NCI-H1092 (cell line): ENCODE measurements around the gene MAPK9.

ENCODE experiments used
- DNase-seq: peaks from one replicate; lab custom pipeline; 2025; lab: John Stamatoyannopoulos, UW

Gene MAPK9

GRCh38 chr5:180294913-180295555 is 3.2 kb upstream of the MAPK9 start:
- no peak for DNase-seq

GRCh38 chr5:180294411-180294810 is 2.5 kb upstream of the MAPK9 start:
- no peak for DNase-seq

- DNase-seq, result no peak
Observed at GRCh38 chr5:180291234-180291940, 496 bp downstream of the MAPK9 start.

- no peak for DNase-seq
Observed at GRCh38 chr5:180290568-180291233, 1.2 kb downstream of the MAPK9 start.

GRCh38 chr5:180289966-180290365 is 1.9 kb downstream of the MAPK9 start:
- no peak for DNase-seq

GRCh38 chr5:180289433-180289832 is 2.5 kb downstream of the MAPK9 start:
- no peak for DNase-seq

GRCh38 chr5:180287868-180288267 is 4.0 kb downstream of the MAPK9 start:
- no peak for DNase-seq

GRCh38 chr5:180287404-180287803 is 4.5 kb downstream of the MAPK9 start:
- DNase-seq, result no peak

GRCh38 chr5:180284149-180284548 is 7.7 kb downstream of the MAPK9 start:
- no peak for DNase-seq

GRCh38 chr5:180283026-180283615 is 8.8 kb downstream of the MAPK9 start:
- no peak for DNase-seq

- DNase-seq, result no peak
Observed at GRCh38 chr5:180282281-180282680, 9.6 kb downstream of the MAPK9 start.

- DNase-seq, result peak; percentile 5
Observed at GRCh38 chr5:180281706-180282105, 10.2 kb downstream of the MAPK9 start.

GRCh38 chr5:180274695-180275094 is 17.2 kb downstream of the MAPK9 start:
- no peak for DNase-seq

GRCh38 chr5:180271221-180271620 is 20.7 kb downstream of the MAPK9 start:
- DNase-seq, result no peak

GRCh38 chr5:180259260-180259611 is 32.6 kb downstream of the MAPK9 start:
- DNase-seq, result no peak

- DNase-seq, result no peak
Observed at GRCh38 chr5:180253036-180253824, 38.7 kb downstream of the MAPK9 start.

GRCh38 chr5:180251887-180252286 is 40.0 kb downstream of the MAPK9 start:
- no peak for DNase-seq

GRCh38 chr5:180251141-180251540 is 40.7 kb downstream of the MAPK9 start:
- DNase-seq, result no peak

GRCh38 chr5:180250329-180250728 is 41.6 kb downstream of the MAPK9 start:
- no peak for DNase-seq

- DNase-seq, result no peak
Observed at GRCh38 chr5:180241600-180241999, 50.3 kb downstream of the MAPK9 start.

- no peak for DNase-seq
Observed at GRCh38 chr5:180238631-180239030, 53.3 kb downstream of the MAPK9 start.

- no peak for DNase-seq
Observed at GRCh38 chr5:180235846-180236245, 56.0 kb downstream of the MAPK9 start.
